ENCODE measurements around the gene NDFIP2.

DNA sequence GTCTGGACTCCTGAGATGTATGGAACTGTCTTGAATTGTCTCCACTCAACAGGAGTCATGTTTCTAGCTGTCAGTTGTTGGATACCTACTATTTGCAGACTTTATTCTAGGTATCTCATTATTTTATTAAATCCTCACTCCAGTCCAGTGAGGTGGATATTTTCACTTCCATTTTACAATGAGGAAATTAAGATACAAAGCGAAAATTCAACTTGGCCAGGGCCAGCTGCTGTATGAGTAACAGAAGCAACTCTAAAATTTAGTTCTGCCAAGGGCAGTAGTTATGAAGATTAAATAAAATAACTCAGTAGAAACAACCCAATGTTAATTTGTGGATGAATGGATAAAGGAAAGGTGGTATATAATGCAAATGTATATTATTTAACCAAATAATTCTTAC, 12.6 kb upstream of the NDFIP2 start:
- TF ChIP-seq, protein P1, sequence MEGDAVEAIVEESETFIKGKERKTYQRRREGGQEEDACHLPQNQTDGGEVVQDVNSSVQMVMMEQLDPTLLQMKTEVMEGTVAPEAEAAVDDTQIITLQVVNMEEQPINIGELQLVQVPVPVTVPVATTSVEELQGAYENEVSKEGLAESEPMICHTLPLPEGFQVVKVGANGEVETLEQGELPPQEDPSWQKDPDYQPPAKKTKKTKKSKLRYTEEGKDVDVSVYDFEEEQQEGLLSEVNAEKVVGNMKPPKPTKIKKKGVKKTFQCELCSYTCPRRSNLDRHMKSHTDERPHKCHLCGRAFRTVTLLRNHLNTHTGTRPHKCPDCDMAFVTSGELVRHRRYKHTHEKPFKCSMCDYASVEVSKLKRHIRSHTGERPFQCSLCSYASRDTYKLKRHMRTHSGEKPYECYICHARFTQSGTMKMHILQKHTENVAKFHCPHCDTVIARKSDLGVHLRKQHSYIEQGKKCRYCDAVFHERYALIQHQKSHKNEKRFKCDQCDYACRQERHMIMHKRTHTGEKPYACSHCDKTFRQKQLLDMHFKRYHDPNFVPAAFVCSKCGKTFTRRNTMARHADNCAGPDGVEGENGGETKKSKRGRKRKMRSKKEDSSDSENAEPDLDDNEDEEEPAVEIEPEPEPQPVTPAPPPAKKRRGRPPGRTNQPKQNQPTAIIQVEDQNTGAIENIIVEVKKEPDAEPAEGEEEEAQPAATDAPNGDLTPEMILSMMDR (IDR thresholded peaks at IDR 0.05) = no peak
- TF ChIP-seq POLR2A (IDR thresholded peaks at IDR 0.05) = no peak
